ENCODE measurements around the gene MAP2K5.

MAP2K5 gene

GRCh38 chr15:67743558-67743957, 201.1 kb downstream of the MAP2K5 start:
- no peaks in the 10 kb centered on the region for H3K27me3 ChIP-seq (replicated peaks; ENCODE audit: control insufficient read depth, insufficient read depth, low read length)
- no peak overlapping the region for H3K4me3 ChIP-seq (replicated peaks; ENCODE audit: low read depth, low read length)
- DNase-seq (ENCODE audit: extremely low read depth, insufficient read length) = no peak
- no peak for TF ChIP-seq CTCF (IDR thresholded peaks at IDR 0.05; ENCODE audit: insufficient read depth, low read length, poor library complexity, severe bottlenecking)
- no peaks in the 10 kb centered on the region for H3K36me3 ChIP-seq (ENCODE audit: control insufficient read depth, insufficient read depth, low read length)

GRCh38 chr15:67744331-67745072, 202.0 kb downstream of the MAP2K5 start:
- Histone ChIP-seq H3K27me3 (replicated peaks; ENCODE audit: control insufficient read depth, insufficient read depth, low read length) (no peaks in the 10 kb centered on the region), H3K4me3 (replicated peaks; ENCODE audit: low read depth, low read length) (no peak overlapping the region), H3K36me3 (ENCODE audit: control insufficient read depth, insufficient read depth, low read length) (no peaks in the 10 kb centered on the region)
- TF ChIP-seq CTCF (IDR thresholded peaks at IDR 0.05; ENCODE audit: insufficient read depth, low read length, poor library complexity, severe bottlenecking) = no peak
- no peak for DNase-seq (ENCODE audit: extremely low read depth, insufficient read length)

DNA sequence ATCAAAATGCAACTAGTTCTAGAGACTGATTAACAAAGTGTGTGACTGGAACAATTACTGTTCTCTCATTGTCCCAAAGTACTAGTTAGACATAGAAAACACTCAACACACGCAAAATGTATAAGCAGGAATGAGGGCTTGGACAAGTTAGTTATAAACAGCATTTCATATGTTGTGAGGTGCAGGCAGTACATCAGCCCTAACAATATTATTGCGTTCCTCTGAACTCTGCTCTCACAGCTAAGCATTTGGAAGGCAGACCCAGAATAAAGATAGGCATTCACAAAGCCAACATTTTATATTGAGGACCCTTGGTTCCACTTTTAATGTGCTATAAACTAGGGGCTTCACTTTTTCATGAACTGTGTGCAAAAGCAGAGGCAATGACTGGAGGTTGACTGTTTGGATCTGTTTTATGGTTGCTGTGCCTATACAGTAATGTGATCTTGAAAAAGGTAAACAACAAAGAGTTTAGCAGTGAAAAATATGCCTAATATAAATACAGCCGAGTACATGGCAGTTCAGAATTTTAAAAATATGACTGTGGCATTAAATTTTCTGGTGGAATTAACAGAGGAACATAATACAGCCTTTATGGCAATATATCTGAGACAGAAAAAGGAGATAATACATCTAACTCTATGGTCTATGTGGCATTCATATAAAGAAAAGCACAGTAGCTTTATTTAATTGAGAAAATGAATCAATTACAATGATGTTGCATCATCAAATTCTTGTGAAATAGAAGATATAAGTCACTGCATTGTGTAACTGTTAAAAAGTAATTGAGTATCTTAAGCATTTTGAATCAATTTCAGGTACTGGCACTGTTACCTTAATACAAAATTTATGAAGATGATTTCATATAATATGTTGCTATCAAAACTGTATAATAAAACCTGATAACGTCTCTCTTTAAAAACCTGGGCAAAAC, 202.8 kb downstream of the MAP2K5 start:
- no peak for DNase-seq (ENCODE audit: extremely low read depth, insufficient read length)
- no peaks in the 10 kb centered on the region for H3K27me3 ChIP-seq (replicated peaks; ENCODE audit: control insufficient read depth, insufficient read depth, low read length)
- H3K36me3 ChIP-seq (ENCODE audit: control insufficient read depth, insufficient read depth, low read length) = no peaks in the 10 kb centered on the region
- TF ChIP-seq CTCF (IDR thresholded peaks at IDR 0.05; ENCODE audit: insufficient read depth, low read length, poor library complexity, severe bottlenecking) = no peak
- H3K4me3 ChIP-seq (replicated peaks; ENCODE audit: low read depth, low read length) = no peak overlapping the region

- Histone ChIP-seq H3K36me3 (ENCODE audit: control insufficient read depth, insufficient read depth, low read length) (no peaks in the 10 kb centered on the region), H3K4me3 (replicated peaks; ENCODE audit: low read depth, low read length) (no peak overlapping the region), H3K27me3 (replicated peaks; ENCODE audit: control insufficient read depth, insufficient read depth, low read length) (no peaks in the 10 kb centered on the region)
- DNase-seq (ENCODE audit: extremely low read depth, insufficient read length) = no peak
- no peak for TF ChIP-seq CTCF (IDR thresholded peaks at IDR 0.05; ENCODE audit: insufficient read depth, low read length, poor library complexity, severe bottlenecking)
These were observed 203.5 kb downstream of the MAP2K5 start for GRCh38 chr15:67746022-67746421.

DNA sequence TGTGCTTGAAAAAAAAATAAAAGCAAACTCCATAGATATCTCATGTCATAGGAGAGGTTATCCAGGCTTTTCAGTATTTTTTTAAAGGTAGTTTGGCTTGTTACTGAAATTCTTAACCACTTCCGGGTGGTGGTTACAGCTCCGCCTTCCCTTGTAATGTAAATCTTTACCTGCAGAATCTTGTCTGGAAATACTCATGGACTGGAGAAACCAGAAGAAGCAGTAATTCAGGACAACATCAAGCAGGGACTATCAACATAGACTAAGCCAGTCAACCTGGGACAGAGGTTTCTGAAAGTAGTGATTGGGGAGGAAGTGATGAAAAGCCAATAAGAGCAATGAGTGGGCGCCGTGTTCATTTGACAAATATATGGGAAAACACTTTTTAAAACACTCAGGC, 203.9 kb downstream of the MAP2K5 start:
- no peak for DNase-seq (ENCODE audit: extremely low read depth, insufficient read length)
- Histone ChIP-seq H3K36me3 (ENCODE audit: control insufficient read depth, insufficient read depth, low read length) (no peaks in the 10 kb centered on the region), H3K4me3 (replicated peaks; ENCODE audit: low read depth, low read length) (no peak overlapping the region), H3K27me3 (replicated peaks; ENCODE audit: control insufficient read depth, insufficient read depth, low read length) (no peaks in the 10 kb centered on the region)
- no peak for TF ChIP-seq CTCF (IDR thresholded peaks at IDR 0.05; ENCODE audit: insufficient read depth, low read length, poor library complexity, severe bottlenecking)
